Measurements from ENCODE around the gene PDP2. TPM values are rescaled to one million over a fixed set of nuclear protein-coding genes. Genes with fewer than 3 reads are reported as not detected.
A peak's percentile ranks its signal among the peaks of the same experiment; 100 is the strongest.

Gene PDP2
- polyA plus RNA-seq, 1 experiment, result 12.1 TPM

DNA sequence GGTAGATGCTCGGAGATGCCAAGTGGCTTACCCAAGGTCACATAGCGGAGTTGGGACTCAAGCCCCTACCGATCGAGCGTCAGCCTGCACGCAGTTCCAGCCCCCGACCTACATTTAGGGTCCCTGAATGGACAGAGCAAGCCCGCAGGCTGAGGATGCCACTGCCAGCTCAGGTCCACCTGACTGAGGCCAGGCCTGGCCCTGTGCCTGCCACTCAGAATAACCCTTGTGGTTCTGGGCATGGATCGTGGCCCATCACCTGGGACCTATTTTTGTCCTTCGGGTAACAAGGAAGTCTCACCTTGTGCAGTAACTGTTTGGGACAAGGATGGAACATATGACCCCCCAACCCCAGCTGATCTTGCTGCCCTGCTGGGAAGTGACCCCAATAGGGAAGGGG is 21.3 kb downstream of the PDP2 start:
- CTCF ChIA-PET, result interaction anchor here (1.0 kb wide), 1 partner anchor 35 kb away, joined by 3 read pairs; no protein-coding TSS in a partner anchor
- TF ChIP-seq, protein P1, sequence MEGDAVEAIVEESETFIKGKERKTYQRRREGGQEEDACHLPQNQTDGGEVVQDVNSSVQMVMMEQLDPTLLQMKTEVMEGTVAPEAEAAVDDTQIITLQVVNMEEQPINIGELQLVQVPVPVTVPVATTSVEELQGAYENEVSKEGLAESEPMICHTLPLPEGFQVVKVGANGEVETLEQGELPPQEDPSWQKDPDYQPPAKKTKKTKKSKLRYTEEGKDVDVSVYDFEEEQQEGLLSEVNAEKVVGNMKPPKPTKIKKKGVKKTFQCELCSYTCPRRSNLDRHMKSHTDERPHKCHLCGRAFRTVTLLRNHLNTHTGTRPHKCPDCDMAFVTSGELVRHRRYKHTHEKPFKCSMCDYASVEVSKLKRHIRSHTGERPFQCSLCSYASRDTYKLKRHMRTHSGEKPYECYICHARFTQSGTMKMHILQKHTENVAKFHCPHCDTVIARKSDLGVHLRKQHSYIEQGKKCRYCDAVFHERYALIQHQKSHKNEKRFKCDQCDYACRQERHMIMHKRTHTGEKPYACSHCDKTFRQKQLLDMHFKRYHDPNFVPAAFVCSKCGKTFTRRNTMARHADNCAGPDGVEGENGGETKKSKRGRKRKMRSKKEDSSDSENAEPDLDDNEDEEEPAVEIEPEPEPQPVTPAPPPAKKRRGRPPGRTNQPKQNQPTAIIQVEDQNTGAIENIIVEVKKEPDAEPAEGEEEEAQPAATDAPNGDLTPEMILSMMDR (IDR thresholded peaks at IDR 0.05; ENCODE audit: low read depth, low read length), result no peak
- no peaks in the 10 kb centered on the region for H3K27me3 ChIP-seq (ENCODE audit: control insufficient read depth, insufficient read depth, low read length)
- no peak overlapping the region for H3K4me3 ChIP-seq (ENCODE audit: low read depth, low read length)
- POLR2A ChIA-PET, result interaction anchor here (0.9 kb wide), 1 partner anchor 28 kb away, joined by 3 read pairs; no protein-coding TSS in a partner anchor
- H3K27ac ChIP-seq (ENCODE audit: low read depth, low read length), result no peak overlapping the region
- no peak for DNase-seq (ENCODE audit: low read depth, low spot score)
- no peaks in the 10 kb centered on the region for H3K9me3 ChIP-seq (ENCODE audit: control insufficient read depth, insufficient read depth, low read length)

DNA sequence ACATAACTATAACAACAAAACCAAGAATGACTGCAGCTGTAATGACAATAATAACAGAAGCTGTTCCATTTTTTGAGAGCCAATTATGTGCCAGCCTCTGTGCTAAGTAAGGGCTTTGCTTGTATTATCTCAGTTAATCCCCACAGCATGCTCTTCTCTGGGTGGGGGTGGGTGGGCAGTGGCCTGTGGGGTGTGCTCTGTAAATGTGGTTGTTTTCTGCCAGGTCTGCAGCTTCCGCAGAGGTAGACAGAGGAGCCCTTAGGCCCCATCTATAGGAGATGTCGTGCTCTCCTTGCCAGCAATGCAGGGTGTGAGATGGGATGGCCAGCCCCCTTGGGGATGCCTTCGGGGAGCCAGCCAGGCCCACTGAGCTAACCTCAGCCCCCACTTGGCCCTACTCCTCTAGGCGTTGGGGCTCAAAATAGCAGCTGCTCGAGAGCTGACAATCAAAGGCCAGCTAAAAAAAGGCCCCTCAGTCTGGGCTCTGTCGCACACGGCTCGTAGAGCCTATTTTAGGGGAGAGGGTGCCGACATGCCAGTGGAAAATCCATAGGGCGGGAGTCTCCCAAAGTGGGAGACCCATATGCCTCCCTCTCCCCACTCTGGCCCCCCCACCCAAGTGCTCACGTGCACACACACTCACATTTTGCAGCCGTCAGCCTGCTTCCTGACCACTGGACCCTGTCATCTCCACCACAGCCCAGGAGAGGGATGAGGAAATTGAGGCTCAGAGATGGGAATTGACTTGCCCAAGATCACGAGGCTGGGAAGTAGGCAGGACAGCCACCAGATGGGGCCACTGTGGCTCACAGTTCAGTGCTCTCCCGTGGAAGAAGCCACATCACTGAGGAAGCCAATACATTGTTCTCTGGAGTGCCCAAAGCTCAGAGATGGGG is 22.6 kb downstream of the PDP2 start:
- ChIA-PET CTCF (no interaction called here), POLR2A (interaction anchor here (0.6 kb wide), 1 partner anchor 145 kb away, joined by 3 read pairs; no protein-coding TSS in a partner anchor)
- Histone ChIP-seq H3K4me3 (ENCODE audit: low read depth, low read length) (no peak overlapping the region), H3K27me3 (ENCODE audit: control insufficient read depth, insufficient read depth, low read length) (no peaks in the 10 kb centered on the region), H3K27ac (ENCODE audit: low read depth, low read length) (no peak overlapping the region), H3K9me3 (ENCODE audit: control insufficient read depth, insufficient read depth, low read length) (no peaks in the 10 kb centered on the region)
- no peak for DNase-seq (ENCODE audit: low read depth, low spot score)
- TF ChIP-seq, protein P1 (IDR thresholded peaks at IDR 0.05; ENCODE audit: low read depth, low read length), result no peak

DNA sequence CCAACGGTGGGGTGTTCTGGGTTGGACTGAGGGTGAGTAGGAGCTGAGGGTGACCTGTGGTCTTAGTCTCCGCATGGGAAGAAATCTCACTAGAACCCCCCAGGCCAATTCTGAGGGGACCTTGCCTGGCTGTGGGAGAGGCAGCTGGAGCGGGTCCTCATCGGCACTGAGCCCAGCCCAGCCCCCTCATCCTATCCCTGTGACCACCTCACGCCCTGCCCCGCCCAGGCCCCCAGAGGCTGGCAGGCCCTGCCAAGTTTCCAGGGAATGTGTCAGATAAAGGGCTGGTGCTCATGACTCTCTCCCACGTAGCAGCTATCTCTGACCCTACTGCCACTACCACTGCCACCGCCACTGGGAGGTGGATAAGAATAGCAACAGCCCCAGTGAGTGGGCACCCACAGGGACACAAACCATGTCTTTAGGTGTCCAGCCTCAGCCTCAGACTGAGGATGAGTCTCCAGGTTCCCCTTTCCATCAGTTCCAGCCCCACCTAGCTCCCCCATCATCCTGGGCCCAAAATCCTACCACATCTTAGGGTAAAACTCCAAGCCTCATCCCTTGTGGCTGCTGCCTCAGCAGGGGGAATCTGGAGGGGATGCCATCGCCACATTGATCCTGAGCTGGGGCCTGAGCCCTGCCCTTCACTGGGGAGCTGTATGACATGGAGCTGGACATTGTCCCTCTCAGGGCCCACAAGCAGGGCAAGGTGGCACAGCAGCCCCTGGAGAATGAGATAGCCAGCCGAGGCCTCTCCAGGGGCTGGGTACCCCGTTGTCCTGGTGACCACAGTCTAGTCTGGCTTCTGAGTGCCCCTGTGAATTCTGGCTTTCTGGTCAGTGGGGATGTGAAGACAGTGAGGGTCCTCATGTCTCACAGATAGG is 23.5 kb downstream of the PDP2 start:
- Histone ChIP-seq H3K27me3 (ENCODE audit: control insufficient read depth, insufficient read depth, low read length) (no peaks in the 10 kb centered on the region), H3K27ac (ENCODE audit: low read depth, low read length) (no peak overlapping the region), H3K9me3 (ENCODE audit: control insufficient read depth, insufficient read depth, low read length) (no peaks in the 10 kb centered on the region), H3K4me3 (ENCODE audit: low read depth, low read length) (no peak overlapping the region)
- TF ChIP-seq, protein P1 (IDR thresholded peaks at IDR 0.05; ENCODE audit: low read depth, low read length), result no peak
- no peak for DNase-seq (ENCODE audit: low read depth, low spot score)
- CTCF ChIA-PET, result interaction anchor here (1.2 to 2.0 kb wide), 2 partner anchors 9 to 36 kb away, joined by 3 to 12 read pairs; no protein-coding TSS in a partner anchor
- POLR2A ChIA-PET, result interaction anchor here (0.6 to 0.8 kb wide), 2 partner anchors 31 to 267 kb away, joined by 3 read pairs; partner anchors contain the start of gene NOL3

DNA sequence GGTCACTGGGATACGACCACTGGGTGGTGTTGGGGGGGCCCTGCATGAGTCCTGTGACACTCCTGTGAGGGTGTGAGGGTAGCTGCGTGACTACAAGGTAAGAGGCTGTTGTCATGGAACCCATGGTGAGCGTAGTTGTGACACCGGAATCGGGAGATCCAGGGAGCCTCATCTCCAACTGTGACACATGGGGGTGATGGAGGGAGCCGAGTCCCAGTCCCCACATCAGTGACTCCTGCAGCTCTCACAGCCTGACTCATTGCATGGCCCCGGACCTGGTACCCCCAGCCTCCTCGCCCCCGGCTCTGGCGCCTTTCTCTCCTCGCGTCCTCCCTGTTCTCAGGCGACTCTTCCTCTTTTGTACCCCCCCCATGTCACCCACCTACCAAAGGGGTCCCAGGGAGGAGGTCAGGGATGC is 24.1 kb downstream of the PDP2 start:
- TF ChIP-seq, protein P1 (IDR thresholded peaks at IDR 0.05; ENCODE audit: low read depth, low read length), result no peak
- no peak for DNase-seq (ENCODE audit: low read depth, low spot score)
- no peaks in the 10 kb centered on the region for H3K27me3 ChIP-seq (ENCODE audit: control insufficient read depth, insufficient read depth, low read length)
- no peak overlapping the region for H3K4me3 ChIP-seq (ENCODE audit: low read depth, low read length)
- H3K9me3 ChIP-seq (ENCODE audit: control insufficient read depth, insufficient read depth, low read length), result no peaks in the 10 kb centered on the region
- H3K27ac ChIP-seq (ENCODE audit: low read depth, low read length), result peak overlapping the region; percentile 73
- POLR2A ChIA-PET, result interaction anchor here (0.5 to 0.8 kb wide), 4 partner anchors 24 to 266 kb away, joined by 3 read pairs; partner anchors contain the start of gene NOL3
- CTCF ChIA-PET, result interaction anchor here (1.2 to 2.0 kb wide), 2 partner anchors 10 to 37 kb away, joined by 3 to 12 read pairs; no protein-coding TSS in a partner anchor

Measured in AG04450 (cell line).